Muscle layer of duodenum (tissue), 2 donors: Measurements from ENCODE around the gene FAM76A.

Source experiments
- H3K27ac ChIP-seq: one replicate; pipeline ENCODE4 v1.7.0; 2013; ENCODE audit warnings: mild to moderate bottlenecking, low read length
- H3K27me3 ChIP-seq: one replicate; pipeline ENCODE4 v1.7.0; 2013; ENCODE audit warnings: low read depth, mild to moderate bottlenecking, control low read depth, low read length
- H3K36me3 ChIP-seq, 2 donors: one replicate each; pipeline ENCODE4 v1.7.0; 2013; ENCODE audit warnings: low read length in 2 of 2, control low read depth in 1 of 2, mild to moderate bottlenecking in 1 of 2; ENCODE audit not compliant: insufficient read depth in 2 of 2, control insufficient read depth in 1 of 2
- H3K4me1 ChIP-seq, 2 donors: one replicate each; pipeline ENCODE4 v1.7.0; 2013; ENCODE audit warnings: low read length in 2 of 2, mild to moderate bottlenecking in 2 of 2, control low read depth in 1 of 2, moderate library complexity in 1 of 2; ENCODE audit not compliant: insufficient read depth in 2 of 2, control insufficient read depth in 1 of 2
- H3K4me3 ChIP-seq, 2 donors: one replicate each; pipeline ENCODE4 v1.7.0; 2013; ENCODE audit warnings: low read length in 2 of 2, low read depth in 1 of 2, mild to moderate bottlenecking in 1 of 2
- H3K9me3 ChIP-seq, 2 donors: one replicate each; pipeline ENCODE4 v1.7.0; 2013; ENCODE audit warnings: low read length in 2 of 2, control low read depth in 1 of 2, mild to moderate bottlenecking in 1 of 2; ENCODE audit not compliant: control insufficient read depth in 1 of 2
- donor health status: healthy.

FAM76A gene

DNA sequence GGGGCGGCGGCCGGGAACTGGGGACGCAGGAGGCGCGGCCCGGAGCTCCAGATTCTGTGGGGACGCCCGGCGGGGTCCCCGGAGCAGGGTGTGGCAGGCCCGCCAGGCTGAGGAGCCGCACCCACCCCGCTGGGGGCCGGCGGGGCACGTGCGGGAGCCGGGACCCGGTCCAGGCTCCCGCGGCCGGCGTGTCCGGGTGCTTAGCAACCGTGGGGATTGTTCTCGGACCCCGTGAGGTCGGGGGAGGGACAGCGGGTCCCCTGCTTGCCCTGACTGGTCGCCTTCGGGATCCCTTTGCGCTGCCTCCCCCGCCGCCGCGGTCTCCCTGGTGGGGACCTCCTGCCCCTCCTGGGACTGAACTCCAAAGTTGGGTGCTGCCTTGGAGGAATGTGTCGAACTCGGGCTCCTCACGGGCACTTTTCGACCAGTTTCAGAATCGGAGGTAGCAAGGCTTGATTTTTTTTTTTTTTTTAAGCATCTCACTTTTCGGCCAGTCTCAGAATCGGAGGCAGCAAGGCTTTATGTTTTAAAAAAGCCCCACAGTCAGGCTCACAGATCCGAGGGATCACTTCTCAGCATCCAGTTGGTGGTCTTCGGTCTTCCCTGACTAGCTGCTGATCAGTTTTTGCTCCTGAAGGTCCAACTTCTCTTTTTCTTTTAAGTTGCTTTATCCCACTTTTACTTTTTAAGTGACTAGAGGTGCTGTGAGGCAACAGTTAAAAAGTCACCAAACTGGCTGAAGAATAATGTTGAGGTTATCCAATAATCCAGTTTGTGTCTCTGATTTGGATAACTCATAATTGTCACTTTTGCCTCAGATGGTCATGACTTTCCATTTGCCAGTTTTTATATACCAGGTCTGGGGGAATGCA, 648 bp downstream of the FAM76A start:
- peak overlapping the region; percentile 79 for H3K27ac ChIP-seq
- peak overlapping the region; percentile 80 to 89 for H3K4me3 ChIP-seq
- peaks cover 3 to 9% of the 10 kb centered on the region in 2 donors for H3K4me1 ChIP-seq
- H3K27me3 ChIP-seq = no peaks in the 10 kb centered on the region
- H3K36me3 ChIP-seq = no peaks in the 10 kb centered on the region
- H3K9me3 ChIP-seq = no peaks in the 10 kb centered on the region

DNA sequence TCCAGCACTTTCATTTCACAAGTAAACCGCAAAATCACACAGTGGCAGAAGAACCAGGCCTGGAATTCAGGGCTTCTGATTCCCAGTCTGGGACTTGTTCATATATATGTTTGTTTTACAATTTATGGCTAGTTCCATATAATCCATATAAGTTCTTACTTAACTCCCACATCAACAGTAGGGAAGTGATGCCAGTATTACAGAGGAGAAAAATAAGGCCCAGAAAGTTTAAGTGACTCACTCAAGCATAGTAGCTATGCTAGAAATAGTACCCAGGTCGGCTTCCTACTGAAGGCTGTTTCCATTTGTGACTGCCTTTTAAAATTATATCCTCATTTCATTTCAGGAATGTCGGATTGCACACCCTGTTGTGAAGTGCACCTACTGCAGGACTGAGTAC, 1.4 kb downstream of the FAM76A start:
- Histone ChIP-seq H3K27ac (peak overlapping the region; percentile 16), H3K4me3 (no peak overlapping the region), H3K4me1 (peaks cover 3 to 9% of the 10 kb centered on the region in 2 donors), H3K27me3 (no peaks in the 10 kb centered on the region), H3K9me3 (no peaks in the 10 kb centered on the region), H3K36me3 (peaks cover 0 to 4% of the 10 kb centered on the region in 2 donors)

GRCh38 chr1:27736252-27736651, 10.5 kb downstream of the FAM76A start:
- H3K36me3 ChIP-seq = peaks cover 29 to 66% of the 10 kb centered on the region in 2 donors
- H3K27me3 ChIP-seq = no peaks in the 10 kb centered on the region
- H3K9me3 ChIP-seq = no peaks in the 10 kb centered on the region
- H3K27ac ChIP-seq = no peak overlapping the region
- no peaks in the 10 kb centered on the region for H3K4me1 ChIP-seq
- no peak overlapping the region for H3K4me3 ChIP-seq

GRCh38 chr1:27741121-27741520, 15.4 kb downstream of the FAM76A start:
- no peak overlapping the region for H3K27ac ChIP-seq
- H3K27me3 ChIP-seq = no peaks in the 10 kb centered on the region
- no peaks in the 10 kb centered on the region for H3K9me3 ChIP-seq
- H3K36me3 ChIP-seq = peaks cover 25 to 49% of the 10 kb centered on the region in 2 donors
- no peaks in the 10 kb centered on the region for H3K4me1 ChIP-seq
- no peak overlapping the region for H3K4me3 ChIP-seq

DNA sequence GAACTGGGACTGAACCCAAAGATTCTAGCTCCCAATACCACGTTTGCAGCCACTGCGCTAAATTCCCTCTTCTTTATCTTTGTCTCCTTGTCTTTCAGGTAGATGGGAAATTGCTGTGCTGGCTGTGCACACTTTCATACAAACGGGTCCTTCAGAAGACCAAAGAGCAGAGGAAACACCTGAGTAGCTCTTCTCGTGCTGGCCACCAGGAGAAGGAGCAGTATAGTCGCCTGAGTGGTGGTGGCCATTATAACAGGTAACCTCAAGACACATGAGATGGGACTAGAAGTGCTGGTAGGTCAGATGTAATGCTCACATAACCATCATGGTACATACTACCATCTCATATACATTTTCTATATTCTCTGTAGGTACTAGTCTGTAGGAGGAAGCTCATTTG, 18.8 kb downstream of the FAM76A start:
- H3K36me3 ChIP-seq = peaks cover 24 to 58% of the 10 kb centered on the region in 2 donors

DNA sequence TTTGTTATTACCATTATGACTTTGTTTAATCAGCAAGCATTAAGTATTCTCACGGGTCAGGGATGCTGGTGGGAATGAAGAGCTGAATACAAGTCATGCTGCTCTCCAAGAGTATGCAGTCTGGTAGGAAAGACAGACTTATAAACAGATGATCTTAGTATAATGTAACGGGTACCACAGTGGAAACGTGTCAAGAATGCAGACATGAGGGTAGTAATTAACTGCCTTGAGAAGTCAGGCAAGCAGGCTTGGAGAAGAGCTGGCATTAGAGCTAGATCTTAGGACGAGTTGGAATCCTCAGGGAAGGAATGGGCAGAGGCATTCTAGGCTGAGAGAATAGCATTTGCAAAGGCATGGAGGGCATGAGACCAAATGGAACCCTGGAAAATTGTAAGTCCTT, 19.7 kb downstream of the FAM76A start:
- Histone ChIP-seq H3K4me3 (no peak overlapping the region), H3K4me1 (no peaks in the 10 kb centered on the region), H3K9me3 (no peaks in the 10 kb centered on the region), H3K27ac (no peak overlapping the region), H3K27me3 (no peaks in the 10 kb centered on the region), H3K36me3 (peaks cover 25 to 58% of the 10 kb centered on the region in 2 donors)

More for the DNA sequence above, 18.8 kb downstream of the FAM76A start:
- no peaks in the 10 kb centered on the region for H3K9me3 ChIP-seq
- no peaks in the 10 kb centered on the region for H3K4me1 ChIP-seq
- no peak overlapping the region for H3K27ac ChIP-seq
- H3K27me3 ChIP-seq = no peaks in the 10 kb centered on the region
- H3K4me3 ChIP-seq = no peak overlapping the region

DNA sequence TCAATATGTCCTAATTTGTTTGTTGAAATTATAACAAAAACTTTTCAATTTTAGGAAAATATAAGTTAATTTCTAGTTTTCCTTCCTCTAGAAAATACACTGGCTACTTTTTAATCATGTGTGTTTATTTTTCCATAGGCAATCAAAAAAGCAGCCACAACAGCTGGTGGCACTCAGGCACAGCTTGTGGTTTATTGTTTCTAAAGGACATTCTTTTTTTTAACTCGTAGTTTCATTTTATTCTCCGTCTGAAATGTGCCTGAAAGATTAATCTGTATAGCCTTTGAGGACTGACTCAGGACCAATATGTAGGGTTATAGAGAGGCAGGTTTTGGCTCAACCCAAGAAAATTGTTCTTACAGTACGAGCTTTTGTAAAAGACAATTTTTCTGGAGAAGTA, 26.6 kb downstream of the FAM76A start:
- Histone ChIP-seq H3K36me3 (peaks cover 30 to 51% of the 10 kb centered on the region in 2 donors), H3K4me1 (no peaks in the 10 kb centered on the region), H3K27ac (no peak overlapping the region), H3K9me3 (no peaks in the 10 kb centered on the region), H3K4me3 (no peak overlapping the region), H3K27me3 (no peaks in the 10 kb centered on the region)

DNA sequence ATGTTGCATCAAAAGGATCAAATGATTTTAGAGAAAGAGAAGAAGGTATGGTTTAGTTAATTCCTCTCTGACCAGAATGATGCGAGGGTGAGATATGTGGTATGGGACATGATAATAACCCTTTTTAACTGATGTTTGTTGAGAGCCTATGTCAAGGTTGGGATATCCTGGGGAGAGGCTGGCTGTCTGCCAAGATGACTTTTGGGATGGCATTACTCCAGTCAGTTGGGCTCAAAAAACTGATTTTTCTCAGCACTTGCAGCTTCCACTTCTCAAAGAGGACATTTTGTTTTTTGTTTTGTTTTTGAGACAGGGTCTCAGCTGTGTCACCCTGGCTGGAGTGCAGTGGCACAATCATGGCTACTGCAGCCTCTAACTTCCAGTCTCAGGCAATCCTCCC, 29.5 kb downstream of the FAM76A start:
- H3K4me3 ChIP-seq = no peak overlapping the region

GRCh38 chr1:27755865-27756264, 30.1 kb downstream of the FAM76A start:
- Histone ChIP-seq H3K27ac (no peak overlapping the region), H3K4me3 (no peak overlapping the region), H3K9me3 (no peaks in the 10 kb centered on the region), H3K27me3 (no peaks in the 10 kb centered on the region), H3K4me1 (no peaks in the 10 kb centered on the region), H3K36me3 (peaks cover 24 to 45% of the 10 kb centered on the region in 2 donors)

More for the DNA sequence above, 29.5 kb downstream of the FAM76A start:
- Histone ChIP-seq H3K36me3 (peaks cover 24 to 47% of the 10 kb centered on the region in 2 donors), H3K4me1 (no peaks in the 10 kb centered on the region), H3K27me3 (no peaks in the 10 kb centered on the region), H3K27ac (no peak overlapping the region), H3K9me3 (no peaks in the 10 kb centered on the region)

DNA sequence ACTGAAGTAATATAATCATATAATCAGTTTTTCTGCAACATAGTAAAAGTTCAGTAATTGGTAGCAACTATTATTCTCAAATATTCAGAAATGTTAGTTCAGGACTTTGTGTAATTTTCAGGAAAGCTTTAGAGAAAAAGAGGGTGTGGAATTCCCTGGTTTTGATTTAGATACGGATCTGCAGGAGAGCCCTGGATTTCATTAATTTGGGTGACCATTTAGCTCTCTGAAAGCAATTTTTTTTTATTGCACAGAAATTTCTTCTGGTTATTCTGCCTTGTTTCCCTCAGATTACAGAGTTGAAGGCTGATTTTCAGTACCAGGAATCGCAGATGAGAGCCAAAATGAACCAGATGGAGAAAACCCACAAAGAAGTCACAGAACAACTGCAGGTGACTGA, 33.5 kb downstream of the FAM76A start:
- no peaks in the 10 kb centered on the region for H3K9me3 ChIP-seq
- peaks cover 33 to 36% of the 10 kb centered on the region in 2 donors for H3K36me3 ChIP-seq
- no peak overlapping the region for H3K27ac ChIP-seq
- no peaks in the 10 kb centered on the region for H3K4me1 ChIP-seq
- no peaks in the 10 kb centered on the region for H3K27me3 ChIP-seq
- no peak overlapping the region for H3K4me3 ChIP-seq

DNA sequence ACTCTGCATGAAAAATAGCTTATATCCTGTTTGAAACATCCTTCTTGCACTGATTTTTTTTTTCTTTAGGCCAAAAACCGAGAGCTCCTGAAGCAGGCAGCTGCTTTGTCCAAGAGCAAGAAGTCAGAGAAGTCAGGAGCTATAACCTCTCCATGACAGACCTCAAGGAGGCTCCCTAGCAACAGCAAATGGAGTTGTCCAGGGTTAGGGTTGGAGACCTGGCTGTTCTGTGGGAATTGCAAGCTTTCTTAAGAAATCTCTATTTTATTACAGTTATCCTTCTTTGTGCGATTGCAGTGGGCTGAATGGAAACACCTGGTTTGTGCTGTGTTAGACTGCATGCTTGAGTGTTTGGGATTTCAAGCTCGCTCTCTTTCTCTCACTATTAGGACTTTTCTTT, 34.7 kb downstream of the FAM76A start:
- no peak overlapping the region for H3K4me3 ChIP-seq
- no peaks in the 10 kb centered on the region for H3K27me3 ChIP-seq
- no peaks in the 10 kb centered on the region for H3K9me3 ChIP-seq
- no peaks in the 10 kb centered on the region for H3K4me1 ChIP-seq
- H3K27ac ChIP-seq = no peak overlapping the region
- H3K36me3 ChIP-seq = peaks cover 22 to 30% of the 10 kb centered on the region in 2 donors

GRCh38 chr1:27762033-27762432, 36.3 kb downstream of the FAM76A start:
- no peak overlapping the region for H3K4me3 ChIP-seq
- no peak overlapping the region for H3K27ac ChIP-seq
- no peaks in the 10 kb centered on the region for H3K9me3 ChIP-seq
- H3K36me3 ChIP-seq = peaks cover 19 to 22% of the 10 kb centered on the region in 2 donors
- H3K27me3 ChIP-seq = no peaks in the 10 kb centered on the region
- no peaks in the 10 kb centered on the region for H3K4me1 ChIP-seq
